ENCODE data around the gene TMEM132E.

DNA sequence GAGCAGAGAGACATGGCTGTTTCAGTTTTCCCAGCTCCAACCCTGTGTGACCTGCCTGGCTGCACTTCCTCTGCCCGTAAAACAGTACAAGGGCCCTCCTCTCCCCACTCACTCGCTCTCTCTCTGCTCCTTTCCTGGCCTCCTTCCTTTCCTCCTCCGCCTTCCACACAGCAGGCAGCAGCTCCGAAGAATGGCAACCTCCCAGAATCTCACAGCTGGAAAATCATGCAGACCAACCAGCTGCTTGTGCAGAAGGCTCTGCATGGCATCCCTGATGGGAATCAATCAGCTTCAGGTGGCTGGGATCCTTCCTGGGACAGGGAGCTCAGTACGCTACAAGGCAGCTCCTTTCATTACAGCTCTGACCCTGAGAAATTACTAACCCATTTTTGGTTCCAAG lies 27.4 kb downstream of the TMEM132E start:
- TF ChIP-seq, protein P1, sequence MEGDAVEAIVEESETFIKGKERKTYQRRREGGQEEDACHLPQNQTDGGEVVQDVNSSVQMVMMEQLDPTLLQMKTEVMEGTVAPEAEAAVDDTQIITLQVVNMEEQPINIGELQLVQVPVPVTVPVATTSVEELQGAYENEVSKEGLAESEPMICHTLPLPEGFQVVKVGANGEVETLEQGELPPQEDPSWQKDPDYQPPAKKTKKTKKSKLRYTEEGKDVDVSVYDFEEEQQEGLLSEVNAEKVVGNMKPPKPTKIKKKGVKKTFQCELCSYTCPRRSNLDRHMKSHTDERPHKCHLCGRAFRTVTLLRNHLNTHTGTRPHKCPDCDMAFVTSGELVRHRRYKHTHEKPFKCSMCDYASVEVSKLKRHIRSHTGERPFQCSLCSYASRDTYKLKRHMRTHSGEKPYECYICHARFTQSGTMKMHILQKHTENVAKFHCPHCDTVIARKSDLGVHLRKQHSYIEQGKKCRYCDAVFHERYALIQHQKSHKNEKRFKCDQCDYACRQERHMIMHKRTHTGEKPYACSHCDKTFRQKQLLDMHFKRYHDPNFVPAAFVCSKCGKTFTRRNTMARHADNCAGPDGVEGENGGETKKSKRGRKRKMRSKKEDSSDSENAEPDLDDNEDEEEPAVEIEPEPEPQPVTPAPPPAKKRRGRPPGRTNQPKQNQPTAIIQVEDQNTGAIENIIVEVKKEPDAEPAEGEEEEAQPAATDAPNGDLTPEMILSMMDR (IDR thresholded peaks at IDR 0.05; ENCODE audit: control extremely low read depth in 1 of 3, insufficient read depth in 1 of 3, low read depth in 1 of 3, low read length in 3 of 3), result no peak
- TF ChIP-seq RNF2 (IDR thresholded peaks at IDR 0.05; ENCODE audit: borderline replicate concordance, low read depth, low read length, missing control alignments, poor library complexity, severe bottlenecking), result no peak
- no peak for TF ChIP-seq TAF1 (IDR thresholded peaks at IDR 0.05; ENCODE audit: low read depth, low read length)
- TF ChIP-seq FOSL1 (IDR thresholded peaks at IDR 0.05; ENCODE audit: insufficient read depth, low read depth, low read length), result no peak
- no peak for TF ChIP-seq SRF (IDR thresholded peaks at IDR 0.05; ENCODE audit: low read depth, low read length)
- no peak for TF ChIP-seq BCL11A (IDR thresholded peaks at IDR 0.05; ENCODE audit: low read depth in 2 of 2, low read length in 2 of 2)
- TF ChIP-seq RBBP5 (IDR thresholded peaks at IDR 0.05; ENCODE audit: borderline replicate concordance, low read depth, low read length), result no peak
- TF ChIP-seq CEBPB (IDR thresholded peaks at IDR 0.05; ENCODE audit: low read depth, low read length), result no peak
- TF ChIP-seq POLR2A (IDR thresholded peaks at IDR 0.05; ENCODE audit: control extremely low read depth in 1 of 2, low read depth in 2 of 2, low read length in 2 of 2), result no peak
- no peak for TF ChIP-seq SUZ12 (IDR thresholded peaks at IDR 0.05; ENCODE audit: low read length)
- TF ChIP-seq, protein P2, sequence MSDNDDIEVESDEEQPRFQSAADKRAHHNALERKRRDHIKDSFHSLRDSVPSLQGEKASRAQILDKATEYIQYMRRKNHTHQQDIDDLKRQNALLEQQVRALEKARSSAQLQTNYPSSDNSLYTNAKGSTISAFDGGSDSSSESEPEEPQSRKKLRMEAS (IDR thresholded peaks at IDR 0.05), result no peak

Measured in H1 (cell line).